Mucosa of stomach (tissue), 1 donor: ENCODE measurements around the gene HERC6.
"Not testable (repeated sequence)": the region's sequence is repeated elsewhere in the genome, so short reads cannot be mapped to it uniquely, and the experiment has no call there.

Experiments used
- H3K27me3 ChIP-seq: one replicate; pipeline ENCODE4 v1.7.0; 2013; ENCODE audit warnings: mild to moderate bottlenecking, low read length; ENCODE audit not compliant: control insufficient read depth, insufficient read depth
- H3K36me3 ChIP-seq: one replicate; pipeline ENCODE4 v1.7.0; 2013; ENCODE audit warnings: low read length; ENCODE audit not compliant: control insufficient read depth, insufficient read depth
- H3K4me1 ChIP-seq: one replicate; pipeline ENCODE4 v1.7.0; 2013; ENCODE audit warnings: mild to moderate bottlenecking, low read length; ENCODE audit not compliant: control insufficient read depth, insufficient read depth
- H3K4me3 ChIP-seq: one replicate; pipeline ENCODE4 v1.7.0; 2013; ENCODE audit warnings: low read length
- H3K9ac ChIP-seq: one replicate; pipeline ENCODE4 v1.7.0; 2013; ENCODE audit warnings: mild to moderate bottlenecking, low read length, moderate library complexity
- H3K9me3 ChIP-seq: one replicate; pipeline ENCODE4 v1.7.0; 2013; ENCODE audit warnings: mild to moderate bottlenecking, low read length, moderate library complexity; ENCODE audit not compliant: control insufficient read depth
- donor health status: Pancreatic carcinoma.

Gene HERC6

GRCh38 chr4:88359558-88359957 is 19.1 kb upstream of the HERC6 start:
- Histone ChIP-seq H3K9me3 (no peaks in the 10 kb centered on the region), H3K36me3 (no peaks in the 10 kb centered on the region), H3K27me3 (no peaks in the 10 kb centered on the region), H3K4me1 (no peaks in the 10 kb centered on the region), H3K4me3 (no peak overlapping the region), H3K9ac (no peak overlapping the region)

- Histone ChIP-seq H3K36me3 (no peaks in the 10 kb centered on the region), H3K27me3 (no peaks in the 10 kb centered on the region), H3K9me3 (no peaks in the 10 kb centered on the region), H3K4me3 (no peak overlapping the region), H3K9ac (no peak overlapping the region), H3K4me1 (no peaks in the 10 kb centered on the region)
Measured at GRCh38 chr4:88360256-88360655, 18.4 kb upstream of the HERC6 start.

GRCh38 chr4:88360791-88361190 is 17.9 kb upstream of the HERC6 start:
- Histone ChIP-seq H3K4me3 (no peak overlapping the region), H3K27me3 (no peaks in the 10 kb centered on the region), H3K36me3 (no peaks in the 10 kb centered on the region), H3K4me1 (no peaks in the 10 kb centered on the region), H3K9me3 (no peaks in the 10 kb centered on the region), H3K9ac (no peak overlapping the region)

GRCh38 chr4:88361217-88361773 is 17.4 kb upstream of the HERC6 start:
- H3K36me3 ChIP-seq, H3K9me3 ChIP-seq, H3K4me3 ChIP-seq, H3K27me3 ChIP-seq, H3K9ac ChIP-seq, H3K4me1 ChIP-seq: not testable (repeated sequence)

GRCh38 chr4:88366460-88366859 is 12.2 kb upstream of the HERC6 start:
- no peak overlapping the region for H3K4me3 ChIP-seq
- H3K9me3 ChIP-seq: no peaks in the 10 kb centered on the region
- no peaks in the 10 kb centered on the region for H3K27me3 ChIP-seq
- no peaks in the 10 kb centered on the region for H3K36me3 ChIP-seq
- no peaks in the 10 kb centered on the region for H3K4me1 ChIP-seq
- no peak overlapping the region for H3K9ac ChIP-seq

GRCh38 chr4:88367826-88368225 is 10.8 kb upstream of the HERC6 start:
- H3K4me3 ChIP-seq: no peak overlapping the region
- no peak overlapping the region for H3K9ac ChIP-seq
- no peaks in the 10 kb centered on the region for H3K4me1 ChIP-seq
- H3K9me3 ChIP-seq: no peaks in the 10 kb centered on the region
- no peaks in the 10 kb centered on the region for H3K36me3 ChIP-seq
- H3K27me3 ChIP-seq: no peaks in the 10 kb centered on the region

GRCh38 chr4:88369180-88369812 is 9.4 kb upstream of the HERC6 start:
- not testable (repeated sequence) for H3K4me3 ChIP-seq, H3K9me3 ChIP-seq, H3K36me3 ChIP-seq, H3K9ac ChIP-seq, H3K27me3 ChIP-seq, H3K4me1 ChIP-seq

GRCh38 chr4:88381123-88381522 is 2.5 kb downstream of the HERC6 start:
- Histone ChIP-seq H3K9ac (no peak overlapping the region), H3K36me3 (no peaks in the 10 kb centered on the region), H3K27me3 (no peaks in the 10 kb centered on the region), H3K4me3 (no peak overlapping the region), H3K9me3 (no peaks in the 10 kb centered on the region), H3K4me1 (no peaks in the 10 kb centered on the region)

- H3K9me3 ChIP-seq: no peaks in the 10 kb centered on the region
- H3K4me3 ChIP-seq: no peak overlapping the region
Measured at GRCh38 chr4:88382621-88383020, 4.0 kb downstream of the HERC6 start.

GRCh38 chr4:88390128-88390527 is 11.5 kb downstream of the HERC6 start:
- H3K27me3 ChIP-seq: no peaks in the 10 kb centered on the region
- no peaks in the 10 kb centered on the region for H3K36me3 ChIP-seq
- H3K9ac ChIP-seq: no peak overlapping the region
- H3K9me3 ChIP-seq: no peaks in the 10 kb centered on the region
- no peaks in the 10 kb centered on the region for H3K4me1 ChIP-seq
- H3K4me3 ChIP-seq: no peak overlapping the region

More at GRCh38 chr4:88382621-88383020, 4.0 kb downstream of the HERC6 start:
- H3K36me3 ChIP-seq: no peaks in the 10 kb centered on the region
- no peaks in the 10 kb centered on the region for H3K4me1 ChIP-seq
- no peaks in the 10 kb centered on the region for H3K27me3 ChIP-seq
- no peak overlapping the region for H3K9ac ChIP-seq

- Histone ChIP-seq H3K9ac (no peak overlapping the region), H3K9me3 (no peaks in the 10 kb centered on the region), H3K36me3 (no peaks in the 10 kb centered on the region), H3K27me3 (no peaks in the 10 kb centered on the region), H3K4me3 (no peak overlapping the region), H3K4me1 (no peaks in the 10 kb centered on the region)
Measured at GRCh38 chr4:88391703-88392102, 13.1 kb downstream of the HERC6 start.

- Histone ChIP-seq H3K4me1 (no peaks in the 10 kb centered on the region), H3K4me3 (no peak overlapping the region), H3K27me3 (no peaks in the 10 kb centered on the region), H3K9ac (no peak overlapping the region), H3K9me3 (no peaks in the 10 kb centered on the region), H3K36me3 (no peaks in the 10 kb centered on the region)
Measured at GRCh38 chr4:88396681-88397080, 18.0 kb downstream of the HERC6 start.

- H3K9ac ChIP-seq: no peak overlapping the region
- H3K4me1 ChIP-seq: no peaks in the 10 kb centered on the region
- no peak overlapping the region for H3K4me3 ChIP-seq
- H3K9me3 ChIP-seq: no peaks in the 10 kb centered on the region
- no peaks in the 10 kb centered on the region for H3K36me3 ChIP-seq
- no peaks in the 10 kb centered on the region for H3K27me3 ChIP-seq
Measured at GRCh38 chr4:88398381-88398780, 19.7 kb downstream of the HERC6 start.
